Fibroblast of upper back skin (primary cell): ENCODE results near the gene ASB6.
A peak's percentile ranks its signal among the peaks of the same experiment; 100 is the strongest.

Experiments
- DNase-seq: peaks from one replicate; pipeline ENCODE4 v3.0.0-alpha.2; 2013

Gene ASB6, protein sequence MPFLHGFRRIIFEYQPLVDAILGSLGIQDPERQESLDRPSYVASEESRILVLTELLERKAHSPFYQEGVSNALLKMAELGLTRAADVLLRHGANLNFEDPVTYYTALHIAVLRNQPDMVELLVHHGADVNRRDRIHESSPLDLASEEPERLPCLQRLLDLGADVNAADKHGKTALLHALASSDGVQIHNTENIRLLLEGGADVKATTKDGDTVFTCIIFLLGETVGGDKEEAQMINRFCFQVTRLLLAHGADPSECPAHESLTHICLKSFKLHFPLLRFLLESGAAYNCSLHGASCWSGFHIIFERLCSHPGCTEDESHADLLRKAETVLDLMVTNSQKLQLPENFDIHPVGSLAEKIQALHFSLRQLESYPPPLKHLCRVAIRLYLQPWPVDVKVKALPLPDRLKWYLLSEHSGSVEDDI

DNA sequence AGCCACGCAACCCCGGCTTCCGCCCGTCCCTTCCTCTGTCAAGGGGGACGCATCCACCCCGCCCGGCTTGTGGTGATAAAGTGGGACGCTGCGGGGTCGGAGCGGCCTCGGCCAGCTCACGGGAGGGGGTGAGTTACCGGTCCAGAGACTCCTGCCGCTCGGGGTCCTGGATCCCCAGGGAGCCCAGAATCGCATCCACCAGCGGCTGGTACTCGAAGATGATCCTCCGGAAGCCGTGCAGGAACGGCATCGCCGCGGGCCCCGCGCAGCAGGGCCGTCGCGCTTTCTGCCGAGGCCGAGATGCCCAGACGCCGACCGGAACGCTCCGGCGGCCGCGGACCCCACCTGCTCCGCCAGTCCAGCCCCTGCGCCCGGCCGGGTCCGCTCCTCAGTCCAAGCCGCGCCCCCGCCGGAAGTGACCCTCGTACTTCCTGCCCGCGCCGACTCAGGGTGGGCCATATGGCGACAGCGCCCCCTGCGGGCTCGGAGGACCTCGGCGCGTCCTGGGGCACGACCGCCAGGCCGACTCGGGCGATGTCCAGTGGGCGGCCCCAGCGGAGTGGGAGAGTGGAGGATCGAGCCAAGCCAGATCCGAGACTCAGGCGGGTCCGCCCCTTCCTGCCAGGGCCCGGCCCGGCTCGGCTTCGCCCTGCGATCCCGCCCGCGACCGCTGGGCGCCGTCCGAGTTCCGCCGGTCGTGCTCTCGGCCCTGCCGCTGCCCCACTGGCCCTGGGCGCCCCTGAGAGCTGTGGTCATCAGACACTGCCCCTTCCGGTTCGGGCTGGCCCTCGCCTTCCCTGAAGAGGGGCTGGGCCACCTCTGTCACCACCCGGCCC, at the start of gene ASB6:
ASB6 (minus strand) TSS at position 402 of the 836 bp plus-strand sequence; CDS start at position 250, 152 bp downstream.
- DNase-seq, result peak; percentile 95

DNA sequence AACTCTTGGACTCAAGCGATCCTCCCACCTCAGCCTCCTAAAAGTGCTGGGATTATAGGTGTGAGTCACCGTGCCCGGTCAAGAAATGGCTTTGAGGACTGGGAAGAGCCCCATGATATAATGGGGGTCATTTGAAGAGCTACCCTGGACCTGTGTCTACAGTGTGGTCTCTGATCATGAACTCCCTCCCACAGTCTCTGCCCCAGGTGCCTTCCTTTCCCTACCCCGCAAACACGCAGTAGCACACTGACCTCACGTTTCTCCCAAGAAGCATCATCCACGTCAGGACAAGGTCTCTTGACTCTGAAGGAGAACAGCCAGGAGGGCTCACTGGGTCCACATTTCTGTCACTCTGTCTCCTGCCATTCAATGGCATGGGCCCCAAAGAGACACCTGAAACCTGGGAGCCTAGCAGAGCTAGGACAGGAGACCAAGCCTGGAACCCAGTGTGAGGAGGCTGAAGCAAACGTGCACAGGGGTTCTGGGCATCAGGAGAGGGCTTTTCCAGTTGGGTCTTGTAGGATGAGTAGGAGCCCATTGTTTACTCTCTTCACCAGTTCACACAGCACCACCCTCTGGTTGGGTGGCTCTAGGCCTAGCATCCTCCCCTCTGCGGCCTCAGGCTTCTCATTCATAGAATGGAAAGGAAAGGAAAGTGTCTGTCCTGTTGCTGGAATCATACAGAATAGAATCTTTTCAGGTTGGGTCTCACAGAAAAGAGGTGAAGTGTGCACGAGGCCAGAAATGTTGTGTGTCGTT, 46.5 kb upstream of the ASB6 start:
- DNase-seq, result no peak

DNA sequence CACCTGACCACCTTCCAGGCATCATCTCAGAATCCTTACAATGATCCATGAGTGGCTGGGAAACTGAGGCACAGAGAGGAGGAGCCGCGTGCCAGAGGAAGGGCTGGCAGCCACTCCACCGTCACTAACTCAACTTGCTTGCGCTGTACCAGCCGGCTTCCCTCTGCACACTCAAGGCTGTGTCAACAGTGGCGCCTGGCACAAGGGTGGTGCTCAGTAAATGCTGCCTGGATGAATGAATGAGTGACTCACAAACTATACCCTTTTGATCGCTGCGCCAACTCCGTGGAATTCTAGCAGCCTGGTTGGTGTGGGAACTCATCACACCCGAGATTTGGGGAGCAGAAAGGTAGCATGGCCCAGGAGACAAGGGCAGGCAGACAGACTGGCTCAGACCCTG, 45.4 kb upstream of the ASB6 start:
- DNase-seq, result no peak

DNA sequence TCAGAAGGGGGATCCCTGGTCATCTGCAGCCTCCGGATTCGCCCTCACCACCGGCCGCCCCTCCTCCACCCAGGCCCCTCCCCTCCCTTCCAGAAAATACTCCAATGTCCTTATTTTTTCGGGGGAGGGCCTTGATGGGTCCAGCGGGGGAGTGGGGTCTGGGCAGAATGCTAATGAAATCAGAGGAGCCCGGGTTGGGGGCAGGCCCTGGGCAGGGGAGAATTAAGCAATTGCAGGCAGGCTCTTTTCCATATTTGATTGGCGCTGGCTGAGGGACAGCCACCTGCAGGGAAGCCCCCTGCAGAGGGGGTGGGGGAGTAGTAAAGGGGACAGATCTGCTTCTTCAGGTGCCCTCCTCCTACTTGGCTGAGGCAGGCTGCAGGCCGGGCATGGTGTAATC, 44.8 kb upstream of the ASB6 start:
- no peak for DNase-seq

DNA sequence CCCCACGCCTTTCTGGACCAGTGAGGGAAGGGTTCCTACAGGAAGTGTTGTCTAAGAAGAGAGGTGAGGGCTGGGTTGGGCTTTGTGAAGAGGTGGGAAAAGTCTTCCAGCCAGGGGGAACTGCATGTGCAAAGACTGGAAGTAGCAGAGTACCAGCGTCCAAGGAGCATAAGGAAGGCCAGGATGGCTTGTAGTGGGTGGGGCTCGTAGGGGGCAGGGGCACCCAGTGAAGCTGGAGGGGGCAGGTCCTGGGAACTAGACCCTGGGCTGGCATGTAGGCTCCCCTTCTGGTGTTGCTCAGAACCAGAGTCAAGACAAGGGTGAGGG, 43.9 kb upstream of the ASB6 start:
- no peak for DNase-seq

DNA sequence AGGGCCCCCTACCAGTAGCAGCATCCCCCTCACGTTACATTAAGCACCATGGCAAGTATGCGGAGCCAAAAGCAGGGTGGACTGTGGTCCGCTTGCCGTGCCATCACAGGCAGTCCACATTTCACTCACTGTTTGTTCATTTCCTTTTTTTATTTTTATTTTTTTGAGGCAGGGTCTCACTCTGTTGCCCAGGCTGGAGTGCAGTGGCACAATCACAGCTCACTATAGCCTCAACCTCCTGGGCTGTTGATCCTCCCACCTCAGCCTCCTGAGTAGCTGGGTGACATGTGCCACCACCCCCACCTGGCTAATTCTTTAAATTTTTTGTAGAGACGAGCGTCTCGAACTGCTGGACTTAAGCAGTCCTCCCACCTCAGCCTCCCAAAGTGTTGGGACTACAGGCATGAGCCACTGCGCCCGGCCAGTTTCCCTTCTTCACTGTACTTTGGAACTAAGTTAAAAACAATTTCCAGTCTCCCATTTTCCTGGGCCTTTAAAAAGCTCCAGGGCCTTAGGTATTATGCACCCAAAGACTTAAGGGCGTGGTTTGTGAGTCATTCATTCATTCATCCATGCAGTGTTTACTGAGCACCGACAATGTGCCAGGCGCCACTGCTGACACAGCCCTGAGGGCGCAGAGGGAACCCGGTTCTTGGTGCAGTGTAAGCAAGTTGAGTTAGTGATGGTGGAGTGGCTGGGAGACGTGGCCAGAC, 43.4 kb upstream of the ASB6 start:
- DNase-seq, result no peak

DNA sequence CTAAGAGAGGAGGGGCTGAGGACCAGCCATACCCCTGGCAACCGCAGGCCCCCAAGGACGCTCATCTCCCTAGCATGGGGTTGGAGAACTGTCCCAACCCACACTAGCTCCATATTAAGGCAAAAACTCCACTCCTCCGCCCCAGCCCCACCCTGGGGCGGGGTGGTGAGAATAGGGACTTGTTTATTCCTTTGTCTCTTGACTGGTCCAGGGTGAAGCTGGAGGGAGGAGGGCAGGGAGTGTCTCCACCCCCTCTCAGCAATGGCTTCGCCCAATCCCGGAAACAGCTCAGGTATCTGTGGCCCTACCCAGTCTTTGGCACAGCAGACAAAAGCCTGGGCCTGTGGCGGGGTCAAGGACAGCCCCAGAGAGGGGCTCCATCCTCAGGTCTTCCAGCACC, 40.4 kb upstream of the ASB6 start:
- DNase-seq, result no peak

DNA sequence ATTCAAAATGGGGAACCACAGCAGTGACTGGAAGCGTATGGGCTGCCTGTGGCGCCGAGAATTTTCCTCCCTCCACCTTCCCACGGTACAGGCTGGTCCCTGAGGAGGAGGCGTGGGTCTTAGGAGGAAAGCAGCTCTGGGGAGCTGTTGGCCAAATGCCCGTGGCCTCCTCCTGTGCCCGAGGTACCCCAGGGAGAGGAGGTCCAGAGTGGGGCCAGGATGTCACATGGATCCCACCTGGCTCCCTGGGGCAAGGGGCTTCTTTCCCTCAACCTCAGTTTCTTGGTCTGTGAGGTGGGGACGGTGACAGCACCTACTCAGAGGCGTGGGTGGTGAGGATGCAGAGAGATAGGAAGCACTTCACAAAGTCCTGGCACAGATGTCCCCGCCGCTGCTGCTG, 40.0 kb upstream of the ASB6 start:
- DNase-seq, result no peak

DNA sequence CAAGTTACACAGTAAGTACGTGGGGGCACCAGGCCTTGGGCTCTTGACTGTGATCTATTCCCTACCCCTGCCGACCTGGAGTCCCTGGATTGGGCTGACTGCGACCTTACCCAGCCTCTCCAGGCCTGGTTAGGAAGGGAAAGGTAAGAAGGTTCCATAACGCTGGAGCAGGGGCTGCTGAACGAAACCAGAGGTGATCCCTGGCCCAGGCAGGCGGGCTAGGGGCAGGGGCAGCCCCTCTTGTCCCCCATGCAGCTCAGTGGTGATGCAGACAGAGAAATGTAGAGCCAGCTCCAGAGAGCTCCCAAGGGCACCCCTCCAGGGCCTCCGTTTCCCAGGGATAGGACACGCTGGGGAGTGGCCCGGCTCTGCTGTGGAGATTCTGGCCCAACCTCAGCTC, 37.6 kb upstream of the ASB6 start:
- DNase-seq, result no peak

DNA sequence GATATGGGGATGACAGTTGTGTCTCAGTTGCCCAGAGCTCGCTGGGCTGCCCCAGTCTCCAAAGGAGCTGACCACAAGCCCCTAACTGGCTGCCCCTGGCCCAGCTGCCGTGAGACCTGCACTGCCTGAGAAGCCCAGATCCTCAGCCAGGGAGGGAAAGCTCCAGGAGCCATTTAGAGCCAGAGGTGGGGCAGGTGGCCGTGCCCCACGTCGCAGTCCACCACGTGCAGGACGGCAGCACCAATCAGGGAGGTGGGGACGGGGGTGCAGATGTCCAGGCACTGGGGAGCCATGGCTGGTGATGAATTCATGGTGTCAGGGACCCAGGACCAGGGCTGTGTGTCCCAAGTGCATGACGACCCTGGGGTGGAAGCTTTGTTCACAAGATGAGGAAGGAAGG, 36.9 kb upstream of the ASB6 start:
- DNase-seq, result no peak

DNA sequence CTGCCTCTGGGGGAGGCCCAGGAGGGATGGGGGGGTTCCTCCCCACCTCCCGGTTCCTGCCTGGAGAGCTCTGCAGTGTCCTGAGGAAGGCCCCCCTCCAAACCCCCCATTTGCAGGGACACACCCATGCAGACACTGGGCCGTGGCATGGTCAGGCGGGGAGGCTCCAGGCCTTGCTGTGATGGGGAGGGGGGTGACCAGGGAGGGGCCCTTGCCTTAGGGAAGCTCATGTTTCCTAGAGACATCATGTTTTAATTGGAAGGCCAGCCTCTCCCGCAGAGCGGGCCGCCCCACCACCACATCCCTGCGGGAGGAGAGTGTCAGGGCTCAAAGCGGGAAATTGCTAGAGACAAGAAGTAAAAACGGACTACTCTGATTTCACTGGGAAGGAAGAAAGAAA, 35.5 kb upstream of the ASB6 start:
- peak; percentile 48 for DNase-seq

DNA sequence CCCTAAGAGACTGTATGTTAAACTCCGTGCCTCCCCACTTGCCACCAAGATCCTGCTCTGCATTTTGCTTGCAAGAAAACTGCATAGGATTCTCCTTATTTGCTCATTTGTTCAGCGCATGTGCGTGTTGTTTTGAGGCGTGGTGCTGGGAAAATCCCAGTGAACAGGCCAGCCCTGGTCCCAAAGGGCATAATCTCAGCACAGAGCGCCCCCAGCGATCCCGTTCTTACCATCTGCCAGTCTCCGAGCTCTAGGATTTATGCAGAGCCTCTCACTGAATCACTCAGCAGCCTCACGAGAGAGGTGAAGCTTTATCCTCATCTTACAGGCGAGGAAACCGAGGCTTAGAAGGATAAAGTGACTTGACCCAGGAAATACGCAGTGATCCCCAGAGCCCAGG, 35.0 kb upstream of the ASB6 start:
- peak; percentile 58 for DNase-seq

DNA sequence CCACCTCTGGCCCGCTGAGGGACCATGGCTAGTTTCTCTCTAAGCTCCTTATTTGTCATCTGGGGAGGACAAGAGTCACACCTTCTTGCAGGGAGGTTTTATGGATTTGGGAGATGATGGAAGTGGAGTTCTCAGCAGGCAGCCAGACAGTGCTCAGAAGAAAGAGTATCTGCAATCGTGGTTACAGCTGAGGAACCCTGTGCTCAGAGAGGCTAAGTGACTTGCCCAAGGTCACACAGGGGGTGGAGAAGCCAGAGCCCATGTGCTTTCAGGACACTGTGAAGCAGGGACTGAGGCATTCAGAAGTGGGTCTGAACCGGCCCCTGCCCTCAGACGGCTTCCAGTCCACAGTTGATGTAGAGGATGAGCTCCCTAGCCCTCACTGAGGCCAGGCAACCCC, 34.3 kb upstream of the ASB6 start:
- no peak for DNase-seq

DNA sequence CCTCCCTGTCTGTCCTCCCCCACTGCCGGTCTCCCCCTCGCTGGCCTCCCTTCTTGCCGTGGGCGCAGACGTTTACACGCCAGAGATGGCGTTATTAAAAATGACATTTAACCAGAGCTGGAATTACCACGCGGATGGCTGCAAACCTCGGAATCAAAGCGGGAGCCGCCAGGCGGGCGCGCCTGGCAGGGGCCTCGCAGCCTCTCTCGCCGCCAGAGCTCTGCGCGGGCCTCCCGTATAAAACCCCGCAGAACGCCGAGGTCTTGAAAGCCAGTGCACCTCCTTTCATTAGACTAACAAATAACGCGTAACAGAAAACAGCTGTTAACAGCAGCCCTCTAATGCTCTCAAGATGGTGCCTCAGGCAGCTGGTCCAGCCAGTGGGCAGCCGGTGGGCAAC, 33.7 kb upstream of the ASB6 start:
- DNase-seq, result peak; percentile 22

DNA sequence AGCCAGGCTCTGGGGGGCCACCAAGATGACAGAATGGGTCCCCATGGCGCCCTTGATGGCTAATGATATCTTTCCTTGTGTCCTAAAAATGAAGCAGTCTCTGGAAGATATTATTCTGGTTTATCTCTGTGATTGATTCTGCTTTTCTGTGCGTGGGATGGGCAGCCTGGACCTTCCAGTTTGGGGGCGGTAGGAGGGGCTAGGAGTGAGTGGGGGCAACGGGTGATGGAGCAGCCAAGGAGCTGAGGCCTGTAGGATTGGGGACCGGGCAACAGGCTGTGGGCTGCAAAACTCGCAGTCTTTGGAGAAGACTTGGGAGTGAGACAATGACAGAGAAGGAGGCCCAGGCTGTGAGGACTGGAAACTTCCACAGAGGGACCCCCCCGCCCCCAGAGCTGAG, 32.3 kb upstream of the ASB6 start:
- DNase-seq, result no peak

DNA sequence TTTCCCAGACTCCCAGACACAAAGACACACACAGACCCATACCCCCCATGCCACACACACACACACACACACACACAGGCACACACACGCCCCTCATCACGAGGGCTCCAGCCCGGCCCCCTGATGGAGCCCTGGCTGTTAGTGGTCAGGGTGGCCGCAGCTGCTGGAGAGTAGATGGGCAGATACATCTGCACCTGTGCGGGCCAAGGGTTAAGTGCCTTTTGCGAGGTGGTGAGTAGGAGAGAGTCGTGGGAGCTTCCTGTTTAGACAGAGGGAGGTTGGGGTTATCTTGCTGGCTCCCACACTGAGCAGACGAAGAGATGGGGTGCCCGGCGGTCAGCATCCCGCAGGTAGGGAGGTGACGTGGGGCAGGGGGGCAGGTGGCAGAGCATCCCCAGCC, 31.7 kb upstream of the ASB6 start:
- no peak for DNase-seq

DNA sequence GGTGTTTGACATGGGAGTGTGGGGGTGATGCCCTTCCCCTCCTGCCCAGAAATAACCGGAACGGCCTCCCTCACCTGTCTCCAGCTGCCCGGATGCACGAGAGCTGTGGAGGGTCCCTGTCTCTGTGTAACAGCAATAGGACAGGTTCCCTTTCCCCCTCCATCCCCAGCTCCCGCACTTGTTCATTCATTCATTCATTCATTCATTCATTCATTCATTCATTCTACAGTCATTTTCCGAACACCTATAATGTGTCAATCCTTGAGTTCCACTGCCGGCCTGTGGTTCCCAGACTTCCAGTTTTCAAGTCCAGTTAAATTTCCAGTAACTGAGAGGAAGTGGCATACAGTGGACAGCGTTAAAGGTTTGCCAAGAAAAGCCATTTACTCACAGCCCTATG, 30.8 kb upstream of the ASB6 start:
- no peak for DNase-seq

DNA sequence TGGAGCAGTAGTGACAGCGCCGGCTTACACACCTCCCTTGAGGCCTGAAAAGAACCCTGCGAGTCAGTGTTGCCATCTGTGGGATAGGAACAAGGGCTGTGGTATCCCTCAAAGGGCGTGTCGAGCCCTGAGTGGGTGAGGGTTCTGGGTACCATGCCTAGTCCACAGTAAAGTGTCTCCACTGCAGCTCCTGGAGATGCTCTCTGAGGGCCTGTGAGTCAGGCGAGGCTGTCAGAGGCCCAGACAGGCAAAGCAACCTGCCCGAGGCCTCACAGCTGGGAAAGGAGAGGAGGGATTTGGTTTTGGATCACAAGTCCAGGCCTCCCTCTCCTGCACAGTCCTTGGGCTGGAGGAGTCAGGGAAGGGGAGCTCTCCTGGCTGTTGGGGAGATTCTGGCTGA, 29.6 kb upstream of the ASB6 start:
- no peak for DNase-seq

DNA sequence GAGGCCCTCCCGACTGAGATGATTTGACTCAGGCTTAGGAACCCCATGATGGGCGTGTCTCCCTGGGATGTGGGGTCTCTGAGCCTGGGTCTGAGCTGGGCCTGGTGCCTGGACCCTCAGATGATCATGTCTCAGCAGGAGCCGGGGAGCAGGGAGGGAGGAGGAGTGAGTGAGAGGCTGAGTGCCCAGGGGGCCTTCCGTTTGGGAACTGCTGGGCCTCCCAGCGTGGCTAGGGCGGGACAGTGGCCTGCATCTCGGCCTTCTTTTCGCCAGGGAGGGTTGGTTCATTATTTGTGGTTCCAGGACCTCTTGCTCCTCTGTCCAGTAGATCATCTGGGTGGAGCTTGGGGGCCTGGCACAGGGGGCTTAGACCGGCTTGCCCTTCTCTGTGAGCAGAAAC, 29.1 kb upstream of the ASB6 start:
- DNase-seq, result no peak

DNA sequence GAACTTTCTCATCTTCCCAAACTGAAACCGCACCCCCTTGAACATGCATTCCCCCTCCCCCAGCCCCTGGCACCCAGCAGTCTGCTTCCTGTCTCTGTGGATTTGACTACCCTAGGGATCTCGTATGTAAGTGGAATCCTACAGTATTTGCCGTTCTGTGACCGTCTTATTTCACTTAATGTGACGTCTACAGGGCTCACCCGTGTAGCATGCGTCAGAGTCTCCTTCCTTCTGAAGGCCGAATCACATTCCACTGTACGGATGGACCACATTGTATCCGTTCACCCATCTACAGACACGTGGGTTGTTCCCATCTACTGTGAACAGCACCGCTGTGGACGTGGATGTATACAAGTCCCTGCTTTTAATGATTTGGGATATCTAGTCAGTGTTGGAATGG, 28.0 kb upstream of the ASB6 start:
- no peak for DNase-seq

DNA sequence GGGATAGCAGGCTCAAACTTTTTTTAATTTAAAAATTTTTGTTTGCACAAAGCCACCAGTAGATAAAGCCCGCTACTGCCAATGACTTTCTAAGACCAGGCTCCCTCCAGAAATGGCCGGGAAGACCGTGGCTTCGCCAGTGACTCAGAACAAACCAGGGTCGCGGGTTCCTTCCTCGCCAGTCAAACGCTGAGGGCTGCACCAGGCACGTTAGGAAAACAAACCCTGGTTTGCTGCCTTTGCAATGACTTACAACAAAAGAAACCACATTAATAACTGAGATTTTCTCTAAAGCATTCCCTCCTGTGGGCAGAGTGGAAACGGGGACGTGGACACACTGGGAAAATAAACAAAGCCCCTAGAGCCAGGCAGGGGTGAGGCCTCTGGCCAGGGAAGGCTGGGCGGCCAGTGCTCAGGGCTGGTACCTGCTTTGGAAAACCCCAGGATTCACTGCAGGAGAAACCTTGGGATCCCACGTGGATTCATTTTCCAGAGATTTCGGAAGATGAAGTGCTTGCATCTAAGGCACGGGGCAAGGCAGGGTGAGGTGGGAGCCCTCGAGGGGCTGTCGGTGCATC, 27.3 kb upstream of the ASB6 start:
- DNase-seq, result peak; percentile 64

DNA sequence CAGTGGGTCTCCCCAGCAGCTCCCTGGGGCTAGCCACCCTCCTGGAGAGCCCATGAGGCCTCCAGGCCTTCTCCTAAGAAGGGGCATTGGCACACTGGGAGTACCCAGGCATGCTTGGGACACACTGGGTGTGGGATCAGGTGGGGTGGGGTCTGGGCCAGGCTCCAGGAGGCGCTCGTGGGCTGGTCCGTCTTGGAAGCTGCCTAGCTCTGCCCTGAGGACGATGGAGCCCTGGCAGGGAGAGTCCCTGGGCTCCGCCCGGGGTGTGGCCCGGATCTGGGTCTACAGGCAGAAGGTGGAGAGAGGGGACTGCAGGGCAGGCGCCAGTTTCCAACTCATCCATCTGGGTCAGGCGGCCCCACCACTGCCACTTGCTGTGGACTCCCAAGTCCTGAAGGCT, 25.9 kb upstream of the ASB6 start:
- no peak for DNase-seq

DNA sequence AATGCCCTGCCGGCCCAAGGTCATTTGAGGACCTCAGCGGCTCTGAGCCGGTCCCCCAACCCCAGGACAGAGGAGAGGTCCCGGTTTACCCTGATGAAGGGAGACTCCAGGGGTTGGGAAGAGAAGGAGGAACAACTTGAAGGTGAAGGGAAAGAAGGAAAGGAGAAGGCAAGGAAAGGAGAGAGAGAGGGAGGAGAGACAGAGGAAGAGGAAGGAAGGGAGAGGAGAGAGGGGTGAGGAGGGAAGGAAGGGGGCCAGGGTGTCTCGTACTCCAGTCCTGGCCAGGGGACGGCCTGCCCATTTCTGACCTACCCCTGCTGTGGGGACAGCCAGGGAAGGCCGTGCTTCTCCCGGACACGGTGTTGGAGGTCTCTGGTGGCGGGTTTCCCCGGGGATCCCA, 25.4 kb upstream of the ASB6 start:
- no peak for DNase-seq
